HG03571 (cell line): ENCODE measurements around the gene DUSP23.

Source experiments
- ATAC-seq: cut with Tn5 transposase; IDR thresholded peaks from one replicate; pipeline ENCODE4 v1.9.1; 2021; ENCODE audit not compliant: unreplicated experiment

DUSP23 gene

GRCh38 chr1:159827549-159827948, 46.8 kb downstream of the DUSP23 start:
- ATAC-seq: no peak

DNA sequence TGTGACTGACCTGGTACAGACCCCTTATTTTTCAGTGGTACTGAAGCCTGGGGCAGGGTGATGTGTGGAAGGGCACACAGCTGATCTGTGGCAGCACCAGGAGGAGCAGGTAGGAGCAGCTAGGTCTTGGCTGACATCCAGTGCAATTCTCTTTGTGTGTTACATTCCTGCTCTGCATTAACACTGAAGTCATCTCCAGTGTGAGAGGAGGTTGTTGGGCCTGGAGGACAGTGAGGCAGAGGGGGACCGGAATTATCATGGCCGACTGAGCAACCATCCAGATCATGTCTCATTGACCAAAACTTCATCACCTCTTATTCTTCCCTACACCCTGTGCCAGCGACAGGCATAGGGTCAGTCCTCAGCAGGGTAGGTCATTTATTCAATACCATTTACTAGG, 47.4 kb downstream of the DUSP23 start:
- ATAC-seq: no peak

DNA sequence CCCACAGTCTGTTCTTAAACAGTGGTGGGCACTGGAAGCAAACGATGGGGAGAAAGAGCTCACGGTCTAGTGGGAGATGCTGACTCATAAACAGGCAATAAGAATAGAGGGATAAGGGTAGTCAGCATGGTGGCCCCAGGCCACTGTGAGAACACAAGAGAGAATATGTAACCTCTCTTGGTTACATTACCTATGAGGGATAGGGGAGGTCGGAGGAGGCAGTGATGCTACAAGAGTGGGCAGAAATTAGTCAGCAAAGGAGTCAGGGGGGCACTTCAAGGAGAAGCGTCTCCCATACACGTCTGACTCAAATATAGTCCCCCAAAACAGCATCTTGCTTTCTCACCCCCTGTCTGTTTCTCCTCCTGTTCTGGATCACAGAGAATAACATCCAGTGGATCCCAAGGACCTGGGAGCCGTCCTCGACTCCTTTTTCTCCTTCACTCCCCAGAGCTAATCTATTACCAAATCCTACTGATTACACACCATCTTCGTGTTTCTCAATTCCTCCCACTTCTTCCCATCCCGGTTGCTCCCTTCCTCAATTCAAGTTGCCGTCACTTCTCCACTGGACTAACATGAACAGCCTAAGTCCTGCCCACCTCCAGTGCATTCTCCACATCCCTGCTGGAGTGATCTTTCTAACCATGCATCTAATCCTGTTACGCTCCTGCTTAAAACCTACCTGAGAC, 48.0 kb downstream of the DUSP23 start:
- ATAC-seq: no peak

DNA sequence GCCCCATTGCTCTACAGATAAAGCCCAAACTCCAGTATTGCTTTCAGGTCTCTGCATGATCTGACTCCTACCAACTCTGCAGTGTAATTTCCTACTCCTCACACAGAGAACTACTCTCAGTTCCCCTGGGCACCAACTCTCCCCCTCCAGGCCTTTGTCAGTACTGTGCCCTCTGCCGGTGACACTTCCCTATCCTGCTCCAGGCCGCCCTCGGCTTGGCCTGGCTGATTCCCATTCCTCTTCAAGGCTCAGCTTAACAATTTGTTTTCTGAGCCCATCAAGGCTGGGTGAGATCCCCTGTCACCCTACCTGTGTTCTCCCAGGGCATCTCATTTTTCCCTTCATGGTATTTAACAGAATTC, 48.5 kb downstream of the DUSP23 start:
- ATAC-seq: peak; percentile 68

- ATAC-seq: no peak
These were observed 49.2 kb downstream of the DUSP23 start for GRCh38 chr1:159829822-159830465.

GRCh38 chr1:159830722-159831121, 50.0 kb downstream of the DUSP23 start:
- ATAC-seq: no peak

DNA sequence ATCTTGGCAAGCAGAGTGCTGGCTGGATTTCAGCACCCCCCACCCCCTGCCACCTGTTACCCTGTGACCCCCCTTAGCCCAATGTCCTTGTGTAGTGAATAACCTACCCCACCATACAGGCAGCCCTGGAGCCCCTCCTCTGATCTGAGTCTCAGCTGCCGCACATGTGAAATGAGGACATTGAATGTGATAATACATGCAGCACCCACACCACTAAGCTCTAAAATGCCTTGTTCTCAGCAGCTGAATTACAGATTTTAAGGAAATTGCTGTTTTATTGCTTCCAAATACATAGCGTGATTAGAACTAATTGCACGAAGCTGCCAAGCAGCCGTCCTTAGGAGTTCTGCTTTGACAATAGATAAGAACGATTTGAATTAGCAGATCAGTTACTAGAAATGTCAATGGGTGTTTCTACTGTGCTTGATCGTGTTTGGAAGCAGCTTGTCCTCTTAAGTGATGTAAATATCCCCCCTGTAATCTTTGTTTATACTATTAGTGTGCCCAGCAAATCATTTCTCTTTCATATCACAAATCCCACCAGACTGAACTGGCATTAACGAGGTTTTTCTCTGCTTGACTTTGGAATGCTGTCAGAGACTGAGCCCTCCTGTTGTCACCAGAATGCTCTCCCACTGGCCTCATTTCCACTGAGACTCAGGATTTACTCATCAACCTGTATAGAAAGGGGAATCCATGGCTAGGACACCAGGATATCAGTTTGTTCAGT, 50.8 kb downstream of the DUSP23 start:
- no peak for ATAC-seq
